Endometrial microvascular endothelial cells (primary cell): ENCODE results near the gene CSF1R. TPM values are rescaled to one million over a fixed set of nuclear protein-coding genes. Genes with fewer than 3 reads are reported as not detected.

Experiments
- in situ Hi-C: cut with HindIII; loops from 2 replicates; pipeline ENCODE4 v1.10.0; 2017; ENCODE audit warnings: low sequenced_read_pairs, low pct_unique_long_range_greater_than_20kb; ENCODE audit errors: inconsistent ontology term
- total RNA-seq: library from RNA; depleted of rRNA; stranded (reverse); fragments of >200 nt; gene quantifications from one replicate; pipeline ENCODE4 v1.2.3, GENCODE V29; 2015; ENCODE audit errors: inconsistent ontology term

Gene CSF1R
- total RNA-seq, 1 donor from 2014 or later, result not detected

- in situ Hi-C loops, result no loop called here
These were observed 70.9 kb downstream of the CSF1R start for GRCh38 chr5:150015415-150015814.

- in situ Hi-C loops, result no loop called here
These were observed 71.9 kb downstream of the CSF1R start for GRCh38 chr5:150014456-150014855.

- in situ Hi-C loops, result no loop called here
These were observed 72.4 kb downstream of the CSF1R start for GRCh38 chr5:150013931-150014330.

GRCh38 chr5:150009671-150010387 lies 76.5 kb downstream of the CSF1R start:
- in situ Hi-C loops, result no loop called here

GRCh38 chr5:150007050-150007449 lies 79.3 kb downstream of the CSF1R start:
- in situ Hi-C loops, result no loop called here

GRCh38 chr5:150006318-150006717 lies 80.0 kb downstream of the CSF1R start:
- in situ Hi-C loops, result no loop called here

Other genes starting within 250 kb of the CSF1R start
- gene PDE6A, start 141.8 kb downstream of the CSF1R start, total RNA-seq, result not detected
- gene SLC26A2, start 125.8 kb downstream of the CSF1R start, total RNA-seq, result 35.8 TPM
- gene TIGD6, start 85.9 kb downstream of the CSF1R start, total RNA-seq, result 1.6 TPM
- 26.0 TPM for gene HMGXB3, start 85.8 kb downstream of the CSF1R start, total RNA-seq
- gene PDGFRB, start 69.3 kb upstream of the CSF1R start, total RNA-seq, result 2.8 TPM
- gene CDX1, start 80.2 kb upstream of the CSF1R start, total RNA-seq, result not detected
- gene SLC6A7, start 103.5 kb upstream of the CSF1R start, total RNA-seq, result not detected
- gene CAMK2A, start 203.2 kb upstream of the CSF1R start, total RNA-seq, result not detected
- 0.28 TPM for gene ARSI, start 216.4 kb upstream of the CSF1R start, total RNA-seq